K562 treated with DMSO at 1 percent for 4 hours (cell line): ENCODE results near the gene SLC9A4. TPM values are rescaled to one million over a fixed set of nuclear protein-coding genes. Genes with fewer than 3 reads are reported as not detected.

Experiments used
- total RNA-seq: library from RNA; unstranded; fragments of 300-600 nt; gene quantifications from 2 replicates; pipeline ENCODE4 v1.2.3, GENCODE V29; 2022; ENCODE audit not compliant: insufficient read depth

The SLC9A4 gene
- total RNA-seq: not detected in 2 replicates

GRCh38 chr2:102473020-102473419 lies at the start of gene SLC9A4:
TSS of gene SLC9A4 (plus strand) at chr2:102473226. CDS start at chr2:102473760, 534 bp downstream.

Other genes starting within 250 kb of the SLC9A4 start
- gene IL1RL1, start 161.7 kb upstream of the SLC9A4 start, total RNA-seq: 0.33 and 1.8 TPM in 2 replicates
- 3.9 and 4.1 TPM in 2 replicates for gene IL18R1, start 117.4 kb upstream of the SLC9A4 start, total RNA-seq
- gene IL18RAP, start 50.1 kb upstream of the SLC9A4 start, total RNA-seq: 8.3 and 13.8 TPM in 2 replicates
- gene SLC9A2, start 146.3 kb downstream of the SLC9A4 start, total RNA-seq: 0.35 and 0.73 TPM in 2 replicates